ENCODE measurements around the gene GALE. TPM values are rescaled to one million over a fixed set of nuclear protein-coding genes. Genes with fewer than 3 reads are reported as not detected.

The GALE gene
- polyA plus RNA-seq, 4 donors = 30.7 to 42.4 (median 32.8) TPM

DNA sequence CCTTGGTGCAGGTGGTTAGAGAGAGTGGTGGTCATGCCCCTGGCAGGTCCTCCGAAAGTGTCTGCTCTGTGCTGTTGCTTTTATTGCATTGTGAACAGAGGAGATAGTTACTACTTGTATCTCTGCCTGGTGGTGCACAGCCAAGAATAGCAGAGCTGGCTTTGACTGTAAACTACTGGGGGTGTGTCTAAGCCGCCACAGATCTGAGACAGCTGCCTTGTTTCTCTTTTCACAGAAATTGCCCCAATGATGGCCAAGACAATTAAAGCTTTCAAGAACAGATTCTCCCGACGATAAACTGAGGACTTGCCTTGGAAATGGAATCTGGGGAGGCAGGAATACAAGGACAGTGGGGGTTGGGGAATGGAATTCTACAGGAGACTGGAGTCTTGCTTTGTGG is 41.3 kb downstream of the GALE start:
- DNase-seq (ENCODE audit: low read depth in 4 of 4, low spot score in 3 of 4) = no peak

- DNase-seq (ENCODE audit: low read depth in 4 of 4, low spot score in 3 of 4) = no peak
Measured at GRCh38 chr1:23757812-23758211, 42.7 kb downstream of the GALE start.

GRCh38 chr1:23756676-23757075 is 43.9 kb downstream of the GALE start:
- DNase-seq (ENCODE audit: low read depth in 4 of 4, low spot score in 3 of 4) = no peak

- no peak for DNase-seq (ENCODE audit: low read depth in 4 of 4, low spot score in 3 of 4)
Measured at GRCh38 chr1:23752909-23753308, 47.6 kb downstream of the GALE start.

DNA sequence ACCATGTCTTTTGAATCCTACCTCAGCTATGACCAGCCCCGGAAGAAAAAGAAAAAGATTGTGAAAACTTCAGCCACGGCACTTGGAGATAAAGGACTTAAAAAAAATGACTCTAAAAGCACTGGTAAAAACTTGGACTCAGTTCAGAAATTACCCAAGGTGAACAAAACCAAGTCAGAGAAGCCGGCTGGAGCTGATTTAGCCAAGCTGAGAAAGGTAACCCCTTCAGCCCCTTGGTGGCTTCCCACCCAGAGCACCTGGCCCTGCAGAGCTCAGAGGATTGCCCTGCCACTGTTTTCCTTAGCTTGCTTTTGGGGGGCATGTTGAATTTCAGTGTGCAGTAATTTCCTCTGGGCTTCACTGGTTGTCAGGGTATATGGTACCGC is 48.7 kb downstream of the GALE start:
- DNase-seq (ENCODE audit: low read depth in 4 of 4, low spot score in 3 of 4) = no peak

- DNase-seq (ENCODE audit: low read depth in 4 of 4, low spot score in 3 of 4) = no peak
Measured at GRCh38 chr1:23751050-23751814, 49.3 kb downstream of the GALE start.

DNA sequence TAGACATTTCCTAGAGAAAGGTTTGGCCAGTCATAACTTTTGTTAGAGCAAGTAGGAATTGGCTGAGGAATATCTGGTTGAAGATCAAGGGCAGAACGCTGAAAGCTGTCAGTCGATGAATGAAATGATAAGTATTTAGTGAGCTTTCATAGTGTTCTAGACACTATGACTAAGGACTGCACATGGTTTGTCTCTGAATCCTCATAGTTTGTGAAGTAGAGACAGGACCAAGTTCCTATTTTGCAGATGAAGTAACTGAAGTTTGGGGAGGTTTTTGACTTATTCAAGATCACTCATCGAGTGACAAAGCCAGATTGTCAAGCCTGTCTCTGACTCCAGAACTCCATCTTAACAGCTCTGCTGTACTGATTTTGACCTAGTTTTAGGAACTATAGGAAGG is 52.5 kb downstream of the GALE start:
- DNase-seq (ENCODE audit: low read depth in 4 of 4, low spot score in 3 of 4) = no peak

Other genes with a start within 250 kb of the GALE start
- 100 to 1,000 TPM; 304 to 373 (median 349) TPM for gene ID3, start 241.3 kb downstream of the GALE start, polyA plus RNA-seq (ENCODE audit: insufficient read length in 4 of 4)
- gene RPL11, start 108.9 kb downstream of the GALE start, polyA plus RNA-seq (ENCODE audit: insufficient read length in 4 of 4) = 1,000 to 10,000 TPM; 2,217 to 2,567 (median 2,423) TPM
- 10 to 100 TPM; 32.2 to 41.2 (median 36.0) TPM for gene ELOA, start 57.3 kb downstream of the GALE start, polyA plus RNA-seq (ENCODE audit: insufficient read length in 4 of 4)
- gene PITHD1, start 22.3 kb downstream of the GALE start, polyA plus RNA-seq (ENCODE audit: insufficient read length in 4 of 4) = 10 to 100 TPM; 59.3 to 66.8 (median 63.4) TPM
- gene LYPLA2, start 9.6 kb downstream of the GALE start, polyA plus RNA-seq (ENCODE audit: insufficient read length in 4 of 4) = 10 to 100 TPM; 64.3 to 80.5 (median 69.4) TPM
- 10 to 100 TPM; 68.8 to 83.8 (median 77.1) TPM for gene HMGCL, start 24.7 kb upstream of the GALE start, polyA plus RNA-seq (ENCODE audit: insufficient read length in 4 of 4)
- gene FUCA1, start 67.5 kb upstream of the GALE start, polyA plus RNA-seq (ENCODE audit: insufficient read length in 4 of 4) = 10 to 100 TPM; 43.8 to 55.2 (median 48.5) TPM
- under 1 TPM; 0.06 to 0.08 (median 0.06) TPM for gene CNR2, start 112.6 kb upstream of the GALE start, polyA plus RNA-seq (ENCODE audit: insufficient read length in 4 of 4)
- 100 to 1,000 TPM; 199 to 236 (median 217) TPM for gene PNRC2, start 159.1 kb upstream of the GALE start, polyA plus RNA-seq (ENCODE audit: insufficient read length in 4 of 4)
- gene SRSF10, start 179.6 kb upstream of the GALE start, polyA plus RNA-seq (ENCODE audit: insufficient read length in 4 of 4) = 100 to 1,000 TPM; 190 to 234 (median 213) TPM